Thyroid gland (tissue), 4 donors: ENCODE data around the gene RIC1.

Experiments used
- POLR2A ChIP-seq, 2 donors: fragments of 450-650 bp; IDR thresholded peaks; one replicate each; pipeline ENCODE4 v1.6.1; 2017; ENCODE audit warnings: antibody characterized with exemption in 2 of 2, mild to moderate bottlenecking in 2 of 2, moderate library complexity in 1 of 2
- TF ChIP-seq, protein P1 (sequence below), 6 experiments: fragments of 200-600 bp in 3 of 6; fragments of 450-650 bp in 3 of 6; sonication (generic) in 3 of 6; IDR thresholded peaks; one replicate each; pipeline ENCODE4 v1.5.1; 2016 to 2019; ENCODE audit warnings: antibody characterized with exemption in 6 of 6, mild to moderate bottlenecking in 2 of 6, inconsistent platforms in 1 of 6, moderate library complexity in 1 of 6

DNA sequence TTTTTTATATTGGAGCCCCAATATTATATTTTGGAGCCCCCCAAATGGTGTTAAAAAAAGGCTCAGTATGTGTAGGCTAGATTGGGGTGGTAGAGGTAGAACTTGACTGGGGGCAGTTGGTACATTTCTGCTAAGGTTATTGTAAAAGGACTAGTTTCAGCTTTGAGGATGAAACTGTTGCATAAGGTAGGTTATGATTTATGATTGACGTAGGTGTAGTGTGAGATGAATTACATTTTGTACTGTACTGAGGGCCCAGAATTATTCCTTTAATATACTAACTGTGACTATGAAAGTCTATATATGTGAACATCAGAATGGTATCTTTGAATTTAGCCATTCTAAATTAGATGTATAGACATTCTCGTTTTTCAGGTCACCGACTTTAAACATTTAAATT lies 3.6 kb downstream of the RIC1 start:
- TF ChIP-seq, protein P1, sequence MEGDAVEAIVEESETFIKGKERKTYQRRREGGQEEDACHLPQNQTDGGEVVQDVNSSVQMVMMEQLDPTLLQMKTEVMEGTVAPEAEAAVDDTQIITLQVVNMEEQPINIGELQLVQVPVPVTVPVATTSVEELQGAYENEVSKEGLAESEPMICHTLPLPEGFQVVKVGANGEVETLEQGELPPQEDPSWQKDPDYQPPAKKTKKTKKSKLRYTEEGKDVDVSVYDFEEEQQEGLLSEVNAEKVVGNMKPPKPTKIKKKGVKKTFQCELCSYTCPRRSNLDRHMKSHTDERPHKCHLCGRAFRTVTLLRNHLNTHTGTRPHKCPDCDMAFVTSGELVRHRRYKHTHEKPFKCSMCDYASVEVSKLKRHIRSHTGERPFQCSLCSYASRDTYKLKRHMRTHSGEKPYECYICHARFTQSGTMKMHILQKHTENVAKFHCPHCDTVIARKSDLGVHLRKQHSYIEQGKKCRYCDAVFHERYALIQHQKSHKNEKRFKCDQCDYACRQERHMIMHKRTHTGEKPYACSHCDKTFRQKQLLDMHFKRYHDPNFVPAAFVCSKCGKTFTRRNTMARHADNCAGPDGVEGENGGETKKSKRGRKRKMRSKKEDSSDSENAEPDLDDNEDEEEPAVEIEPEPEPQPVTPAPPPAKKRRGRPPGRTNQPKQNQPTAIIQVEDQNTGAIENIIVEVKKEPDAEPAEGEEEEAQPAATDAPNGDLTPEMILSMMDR (IDR thresholded peaks at IDR 0.05) = no peak
- TF ChIP-seq POLR2A (IDR thresholded peaks at IDR 0.05) = no peak
